CD14-positive monocyte (primary cell): ENCODE measurements around the gene PILRA. TPM values are rescaled to one million over a fixed set of nuclear protein-coding genes. Genes with fewer than 3 reads are reported as not detected.

Experiments
- DNase-seq, 3 donors: peaks; one replicate each; pipeline ENCODE4 v3.0.0-alpha.2; 2011 to 2022
- H2AFZ ChIP-seq: 2 replicates; pipeline ENCODE4 v1.6.0; 2012; ENCODE audit warnings: mild to moderate bottlenecking, low read depth, low read length, inconsistent platforms; ENCODE audit not compliant: insufficient read depth, poor library complexity, severe bottlenecking
- H3K27ac ChIP-seq, 2 donors: 1 replicate in 1 of 2; 2 replicates in 1 of 2; pipeline ENCODE4 v1.5.1; 2012 to 2013; ENCODE audit warnings: low read length in 2 of 2, control low read depth in 1 of 2, inconsistent platforms in 1 of 2, low read depth in 1 of 2, mild to moderate bottlenecking in 1 of 2
- H3K27me3 ChIP-seq, 2 donors: one replicate each; pipeline versions ENCODE4 v1.6.0 to v1.6.1; 2011 to 2013; ENCODE audit warnings: low read length in 2 of 2; ENCODE audit not compliant: control insufficient read depth in 2 of 2, insufficient read depth in 2 of 2
- H3K36me3 ChIP-seq, 2 donors: replicated peaks in 1 of 2; 1 replicate in 1 of 2; 2 replicates in 1 of 2; pipeline versions ENCODE4 v1.5.1 to v1.6.1; 2012 to 2013; ENCODE audit warnings: low read length in 2 of 2, control low read depth in 1 of 2, inconsistent platforms in 1 of 2, mild to moderate bottlenecking in 1 of 2; ENCODE audit not compliant: insufficient read depth in 2 of 2, control insufficient read depth in 1 of 2
- H3K4me1 ChIP-seq, 2 donors: 1 replicate in 1 of 2; 2 replicates in 1 of 2; pipeline versions ENCODE4 v1.5.1 to v1.6.1; 2012 to 2013; ENCODE audit warnings: low read length in 2 of 2, control low read depth in 1 of 2, inconsistent platforms in 1 of 2, mild to moderate bottlenecking in 1 of 2, moderate library complexity in 1 of 2; ENCODE audit not compliant: insufficient read depth in 2 of 2, control insufficient read depth in 1 of 2
- H3K4me2 ChIP-seq: replicated peaks from 2 replicates; pipeline ENCODE3; 2012; ENCODE audit warnings: low read length, moderate library complexity, mild to moderate bottlenecking; ENCODE audit not compliant: poor library complexity, severe bottlenecking; ENCODE audit errors: extremely low read depth
- H3K4me3 ChIP-seq, 3 experiments: fragments of 200-600 bp in 1 of 3; sonication (generic) in 1 of 3; replicated peaks in 1 of 3; 1 replicate in 2 of 3; 2 replicates in 1 of 3; pipeline ENCODE4 v1.5.1; 2011 to 2013; ENCODE audit warnings: low read length in 3 of 3, mild to moderate bottlenecking in 3 of 3, control low read depth in 2 of 3, low read depth in 2 of 3, inconsistent platforms in 1 of 3, moderate library complexity in 1 of 3
- H3K79me2 ChIP-seq: 2 replicates; pipeline ENCODE4 v1.6.0; 2012; ENCODE audit warnings: mild to moderate bottlenecking, control low read depth, inconsistent platforms, low read length, moderate library complexity; ENCODE audit not compliant: insufficient read depth
- H3K9ac ChIP-seq: 2 replicates; pipeline ENCODE4 v1.6.0; 2017; ENCODE audit warnings: low read length, mild to moderate bottlenecking; ENCODE audit not compliant: insufficient read depth, poor library complexity, severe bottlenecking
- H3K9me3 ChIP-seq, 2 donors: replicated peaks in 1 of 2; 1 replicate in 1 of 2; 2 replicates in 1 of 2; pipeline versions ENCODE4 v1.5.1 to v1.6.1; 2012 to 2013; ENCODE audit warnings: low read length in 2 of 2, control low read depth in 1 of 2; ENCODE audit not compliant: control insufficient read depth in 1 of 2, insufficient read depth in 1 of 2
- H4K20me1 ChIP-seq: 2 replicates; pipeline ENCODE4 v1.6.0; 2012; ENCODE audit warnings: mild to moderate bottlenecking, low read length, control low read depth, moderate library complexity; ENCODE audit not compliant: insufficient read depth
- H3K27ac Mint-ChIP-seq, 7 donors: one replicate each; pipeline ENCODE4 v1.8.0; 2020; ENCODE audit warnings: mild to moderate bottlenecking in 7 of 7, mixed read lengths in 7 of 7, moderate library complexity in 6 of 7, inconsistent platforms in 2 of 7
- H3K27me3 Mint-ChIP-seq, 3 donors: one replicate each; pipeline ENCODE4 v1.8.0; 2021 to 2022; ENCODE audit warnings: low read depth in 3 of 3, mild to moderate bottlenecking in 3 of 3, mixed read lengths in 3 of 3, moderate library complexity in 3 of 3, inconsistent platforms in 1 of 3
- H3K36me3 Mint-ChIP-seq, 2 donors: one replicate each; pipeline ENCODE4 v1.8.0; 2020; ENCODE audit warnings: mixed read lengths in 2 of 2, inconsistent platforms in 1 of 2, mild to moderate bottlenecking in 1 of 2
- H3K4me1 Mint-ChIP-seq: one replicate; pipeline ENCODE4 v1.8.0; 2020; ENCODE audit warnings: mild to moderate bottlenecking, mixed read lengths
- H3K4me3 Mint-ChIP-seq, 2 donors: one replicate each; pipeline ENCODE4 v1.8.0; 2020; ENCODE audit warnings: mild to moderate bottlenecking in 2 of 2, mixed read lengths in 2 of 2, moderate library complexity in 1 of 2
- H3K9me3 Mint-ChIP-seq, 7 donors: one replicate each; pipeline ENCODE4 v1.8.0; 2020 to 2022; ENCODE audit warnings: mixed read lengths in 7 of 7, mild to moderate bottlenecking in 6 of 7, moderate library complexity in 6 of 7, inconsistent platforms in 2 of 7
- CTCF ChIP-seq: fragments of 200-600 bp; IDR thresholded peaks from one replicate; pipeline ENCODE4 v1.8.0; 2022; ENCODE audit warnings: antibody characterized with exemption, mild to moderate bottlenecking
- WGBS: methylation state at CpG from one replicate; pipeline ENCODE4 v1.1.5; 2013; ENCODE audit warnings: missing lambda C conversion rate; ENCODE audit not compliant: insufficient coverage; 5-methylcytosine and 5-hydroxymethylcytosine counted together
- intact Hi-C, 2 donors: fragments of 100-400 bp; cut with micrococcal nuclease; formaldehyde crosslinking; loops; one replicate each; pipeline versions ENCODE4 v1.15.0 to v1.15.1; 2023
- polyA plus RNA-seq, 3 donors: library from polyadenylated mRNA; depleted of rRNA in 1 of 3; unstranded in 2 of 3; stranded (reverse) in 1 of 3; fragments of 300-500 nt in 2 of 3; fragments of >200 nt in 1 of 3; fragmentation: Illumina TruSeq in 2 of 3; gene quantifications; 1 replicate in 2 of 3; 2 replicates in 1 of 3; pipeline ENCODE4 v1.2.3, GENCODE V29; 2012 to 2021

PILRA gene
- polyA plus RNA-seq, 3 donors = 316 to 491 (median 364) TPM

- Histone ChIP-seq H3K4me1 (peaks cover 23 to 31% of the 10 kb centered on the region in 2 donors), H3K9me3 (no peaks in the 10 kb centered on the region), H3K9ac (no peak overlapping the region), H3K79me2 (peaks cover 33% of the 10 kb centered on the region), H3K27me3 (no peaks in the 10 kb centered on the region), H3K27ac (peak overlapping the region; percentile 33 to 100), H4K20me1 (peaks cover 6% of the 10 kb centered on the region), H3K4me2 (peak overlapping the region; percentile 86), H2AFZ (peak overlapping the region; percentile 48), H3K4me3 (peak overlapping the region in 2 of 3 experiments; percentile 77 to 93), H3K36me3 (peaks cover 8 to 12% of the 10 kb centered on the region in 2 donors)
- intact Hi-C loops = loop anchor here in 1 of 2 donors (2.0 kb wide), 1 partner anchor 17 kb away; no protein-coding TSS in a partner anchor
- Mint-ChIP-seq H3K27ac (peak overlapping the region; percentile 99 to 100 (median 100)), H3K27me3 (peaks cover 1 to 6% (median 1%) of the 10 kb centered on the region in 3 donors), H3K4me1 (peaks cover 28% of the 10 kb centered on the region), H3K36me3 (peaks cover 21 to 28% of the 10 kb centered on the region in 2 donors), H3K9me3 (peaks cover 0 to 2% (median 0%) of the 10 kb centered on the region in 7 donors), H3K4me3 (peak overlapping the region in 1 of 2 donors; percentile 96)
- TF ChIP-seq CTCF = no peak
- WGBS = 44% methylated on average over 8 of the region's 16 CpGs
- DNase-seq = no peak
These were observed 54.5 kb downstream of the PILRA start for GRCh38 chr7:100427762-100428198.

- no peaks in the 10 kb centered on the region for H3K27me3 ChIP-seq
- peaks cover 23 to 31% of the 10 kb centered on the region in 2 donors for H3K4me1 ChIP-seq
- Mint-ChIP-seq H3K9me3 (peaks cover 0 to 2% (median 0%) of the 10 kb centered on the region in 7 donors), H3K27ac (peak within 1 kb of the TSS; percentile 99 to 100 (median 100)), H3K4me1 (peaks cover 29% of the 10 kb centered on the region), H3K36me3 (peaks cover 22 to 29% of the 10 kb centered on the region in 2 donors), H3K27me3 (peaks cover 1 to 6% (median 1%) of the 10 kb centered on the region in 3 donors), H3K4me3 (peak within 1 kb of the TSS; percentile 96 to 99)
- peak within 1 kb of the TSS; percentile 77 to 93 (median 80) for H3K4me3 ChIP-seq
- H4K20me1 ChIP-seq = peaks cover 6% of the 10 kb centered on the region
- DNase-seq = peak; percentile 91 to 97 (median 95)
- WGBS = under 1% methylated on average over 59 of the region's 66 CpGs
- TF ChIP-seq CTCF = no peak
- peak within 1 kb of the TSS; percentile 48 for H2AFZ ChIP-seq
- peak within 1 kb of the TSS; percentile 87 for H3K9ac ChIP-seq
- H3K4me2 ChIP-seq = peak within 1 kb of the TSS; percentile 86
- peak within 1 kb of the TSS; percentile 99 to 100 for H3K27ac ChIP-seq
- intact Hi-C loops = loop anchor here in 1 of 2 donors (2.0 kb wide), 1 partner anchor 16 kb away; no protein-coding TSS in a partner anchor
- H3K9me3 ChIP-seq = no peaks in the 10 kb centered on the region
- peaks cover 39% of the 10 kb centered on the region for H3K79me2 ChIP-seq
- H3K36me3 ChIP-seq = peaks cover 12% of the 10 kb centered on the region in 2 donors
These were observed 55.1 kb downstream of the PILRA start, which contains the start of gene ZCWPW1 for GRCh38 chr7:100428199-100428966. TSS of gene ZCWPW1 (minus strand) at chr7:100428703. CDS start at chr7:100420649, 8,054 bp downstream.
